Peyer's patch (tissue), 4 donors: ENCODE measurements around the gene CADPS. TPM values are rescaled to one million over a fixed set of nuclear protein-coding genes. Genes with fewer than 3 reads are reported as not detected.
A peak's percentile ranks its signal among the peaks of the same experiment; 100 is the strongest.

Source experiments
- DNase-seq, 3 donors: peaks; one replicate each; pipeline ENCODE4 v3.0.0-alpha.2; 2017 to 2019
- H3K27ac ChIP-seq, 4 donors: fragments of 200-600 bp; sonication (generic); one replicate each; pipeline ENCODE4 v1.5.1; 2016 to 2019
- H3K27me3 ChIP-seq, 2 donors: fragments of 200-600 bp; sonication (generic); one replicate each; pipeline ENCODE4 v1.5.1; 2019
- H3K36me3 ChIP-seq, 3 donors: fragments of 200-600 bp; sonication (generic); one replicate each; pipeline ENCODE4 v1.5.1; 2016 to 2019
- H3K4me1 ChIP-seq, 4 donors: fragments of 200-600 bp; sonication (generic); one replicate each; pipeline ENCODE4 v1.5.1; 2016 to 2019
- H3K4me3 ChIP-seq, 4 donors: fragments of 200-600 bp; sonication (generic); 1 replicate in 3 of 4; 2 replicates in 1 of 4; pipeline ENCODE4 v1.5.1; 2016 to 2019; ENCODE audit warnings: mild to moderate bottlenecking in 1 of 4
- H3K9me3 ChIP-seq, 4 donors: fragments of 200-600 bp; sonication (generic); one replicate each; pipeline ENCODE4 v1.5.1; 2016 to 2019; ENCODE audit warnings: mild to moderate bottlenecking in 1 of 4
- POLR2A ChIP-seq, 2 donors: fragments of 450-650 bp; IDR thresholded peaks; one replicate each; pipeline ENCODE4 v1.5.1; 2017; ENCODE audit warnings: antibody characterized with exemption in 2 of 2, mild to moderate bottlenecking in 2 of 2, moderate library complexity in 2 of 2
- total RNA-seq, 4 donors: library from RNA; depleted of rRNA; stranded (reverse); fragments of >200 nt; gene quantifications; one replicate each; pipeline ENCODE4 v1.1.0, GENCODE V29; 2016
- TF ChIP-seq, protein P1 (sequence below), 6 experiments: fragments of 450-650 bp in 4 of 6; fragments of 200-600 bp in 2 of 6; sonication (generic) in 1 of 6; IDR thresholded peaks; one replicate each; pipeline ENCODE4 v1.5.1; 2017 to 2019; ENCODE audit warnings: antibody characterized with exemption in 6 of 6, mild to moderate bottlenecking in 3 of 6, moderate library complexity in 1 of 6

CADPS gene
- total RNA-seq, 4 donors from 2014 or later = 6.4 to 29.7 (median 18.1) TPM

- no peaks in the 10 kb centered on the region for H3K4me1 ChIP-seq
- no peaks in the 10 kb centered on the region for H3K9me3 ChIP-seq
- H3K27ac ChIP-seq = no peak overlapping the region
- no peak overlapping the region for H3K4me3 ChIP-seq
- DNase-seq = no peak
- no peaks in the 10 kb centered on the region for H3K27me3 ChIP-seq
- no peaks in the 10 kb centered on the region for H3K36me3 ChIP-seq
- TF ChIP-seq, protein P1, sequence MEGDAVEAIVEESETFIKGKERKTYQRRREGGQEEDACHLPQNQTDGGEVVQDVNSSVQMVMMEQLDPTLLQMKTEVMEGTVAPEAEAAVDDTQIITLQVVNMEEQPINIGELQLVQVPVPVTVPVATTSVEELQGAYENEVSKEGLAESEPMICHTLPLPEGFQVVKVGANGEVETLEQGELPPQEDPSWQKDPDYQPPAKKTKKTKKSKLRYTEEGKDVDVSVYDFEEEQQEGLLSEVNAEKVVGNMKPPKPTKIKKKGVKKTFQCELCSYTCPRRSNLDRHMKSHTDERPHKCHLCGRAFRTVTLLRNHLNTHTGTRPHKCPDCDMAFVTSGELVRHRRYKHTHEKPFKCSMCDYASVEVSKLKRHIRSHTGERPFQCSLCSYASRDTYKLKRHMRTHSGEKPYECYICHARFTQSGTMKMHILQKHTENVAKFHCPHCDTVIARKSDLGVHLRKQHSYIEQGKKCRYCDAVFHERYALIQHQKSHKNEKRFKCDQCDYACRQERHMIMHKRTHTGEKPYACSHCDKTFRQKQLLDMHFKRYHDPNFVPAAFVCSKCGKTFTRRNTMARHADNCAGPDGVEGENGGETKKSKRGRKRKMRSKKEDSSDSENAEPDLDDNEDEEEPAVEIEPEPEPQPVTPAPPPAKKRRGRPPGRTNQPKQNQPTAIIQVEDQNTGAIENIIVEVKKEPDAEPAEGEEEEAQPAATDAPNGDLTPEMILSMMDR (IDR thresholded peaks at IDR 0.05) = no peak
- TF ChIP-seq POLR2A (IDR thresholded peaks at IDR 0.05) = no peak
Observed at GRCh38 chr3:62843508-62843907, 31.7 kb downstream of the CADPS start.

GRCh38 chr3:62839748-62840147 is 35.5 kb downstream of the CADPS start:
- Histone ChIP-seq H3K9me3 (no peaks in the 10 kb centered on the region), H3K27ac (no peak overlapping the region), H3K4me3 (no peak overlapping the region), H3K4me1 (no peaks in the 10 kb centered on the region), H3K27me3 (no peaks in the 10 kb centered on the region), H3K36me3 (no peaks in the 10 kb centered on the region)
- TF ChIP-seq POLR2A (IDR thresholded peaks at IDR 0.05) = no peak
- TF ChIP-seq, protein P1 (IDR thresholded peaks at IDR 0.05) = no peak
- DNase-seq = no peak

DNA sequence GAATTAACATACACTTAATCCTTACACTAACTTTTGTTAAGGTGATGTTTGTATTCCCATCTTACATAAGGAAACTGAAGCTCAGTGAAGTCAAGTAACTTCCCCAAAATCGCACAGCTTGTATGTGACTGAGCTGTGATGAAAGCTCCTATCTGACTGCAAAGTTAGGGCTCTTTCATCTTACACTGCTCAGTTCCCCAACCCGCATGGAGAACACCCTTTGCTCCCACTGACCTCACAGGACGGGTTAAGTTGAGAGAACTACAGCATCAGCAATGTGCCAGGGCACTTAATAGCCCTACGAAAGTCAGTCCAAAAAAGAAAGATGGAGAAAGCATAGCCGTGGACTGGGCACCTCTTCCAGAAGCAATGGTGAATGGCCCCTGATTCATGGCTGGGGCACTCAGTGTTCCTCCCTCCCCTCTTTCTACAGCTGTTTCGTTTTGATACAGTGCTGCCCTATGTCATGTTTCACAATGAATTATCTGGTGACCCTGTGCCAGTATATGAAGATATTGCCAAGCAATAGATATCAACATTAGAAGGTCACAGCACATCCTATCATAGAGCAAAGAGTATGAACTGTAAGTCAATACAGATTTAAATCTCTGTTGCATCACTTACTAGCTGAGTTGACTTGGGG is 38.0 kb downstream of the CADPS start:
- no peak for DNase-seq
- Histone ChIP-seq H3K4me1 (no peaks in the 10 kb centered on the region), H3K36me3 (no peaks in the 10 kb centered on the region), H3K27ac (no peak overlapping the region), H3K9me3 (no peaks in the 10 kb centered on the region), H3K4me3 (no peak overlapping the region), H3K27me3 (no peaks in the 10 kb centered on the region)
- no peak for TF ChIP-seq POLR2A (IDR thresholded peaks at IDR 0.05)
- TF ChIP-seq, protein P1 (IDR thresholded peaks at IDR 0.05) = no peak

- Histone ChIP-seq H3K27ac (no peak overlapping the region), H3K36me3 (no peaks in the 10 kb centered on the region), H3K27me3 (no peaks in the 10 kb centered on the region), H3K4me1 (no peaks in the 10 kb centered on the region), H3K4me3 (no peak overlapping the region), H3K9me3 (no peaks in the 10 kb centered on the region)
- TF ChIP-seq, protein P1 (IDR thresholded peaks at IDR 0.05) = no peak
- TF ChIP-seq POLR2A (IDR thresholded peaks at IDR 0.05) = no peak
- DNase-seq = no peak
Observed at GRCh38 chr3:62835554-62836236, 39.5 kb downstream of the CADPS start.

DNA sequence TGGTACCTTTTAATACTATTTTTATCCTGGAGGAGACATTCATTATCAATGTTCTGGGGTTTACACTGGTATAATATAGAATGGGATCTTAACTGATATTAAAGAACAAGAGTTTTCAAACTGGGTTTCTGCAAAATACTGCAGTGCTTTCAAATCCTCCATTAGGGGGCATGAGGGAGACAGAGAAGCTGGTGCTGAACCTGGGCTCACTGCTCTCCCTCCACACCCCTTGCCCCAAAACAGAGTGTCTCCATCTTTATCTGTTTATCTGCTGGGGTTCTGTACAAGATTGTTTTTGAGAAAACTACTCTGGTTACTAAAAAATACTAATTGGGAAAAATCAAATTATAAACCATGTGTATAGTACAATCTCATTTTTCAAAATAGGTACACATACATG is 41.7 kb downstream of the CADPS start:
- no peaks in the 10 kb centered on the region for H3K4me1 ChIP-seq
- no peak for TF ChIP-seq POLR2A (IDR thresholded peaks at IDR 0.05)
- TF ChIP-seq, protein P1 (IDR thresholded peaks at IDR 0.05) = peak in 2 of 6 experiments; percentile 19
- no peak for DNase-seq

More for the DNA sequence above, 41.7 kb downstream of the CADPS start:
- Histone ChIP-seq H3K4me3 (no peak overlapping the region), H3K27me3 (no peaks in the 10 kb centered on the region), H3K36me3 (no peaks in the 10 kb centered on the region), H3K27ac (no peak overlapping the region), H3K9me3 (no peaks in the 10 kb centered on the region)
